Heart left ventricle (tissue), 16 donors: ENCODE results near the gene ACSF3. TPM values are rescaled to one million over a fixed set of nuclear protein-coding genes. Genes with fewer than 3 reads are reported as not detected.

Experiments used
- ATAC-seq, 4 donors: fragments of 200-7000 bp; cut with Tn5 transposase; one replicate each; pipeline ENCODE4 v1.9.1; 2020 to 2022; ENCODE audit warnings: moderate library complexity in 4 of 4, mild to moderate bottlenecking in 3 of 4, moderate number of reproducible peaks in 1 of 4
- DNase-seq, 5 donors: peaks; one replicate each; pipeline ENCODE4 v3.0.0-alpha.2; 2020
- H3K27ac ChIP-seq, 12 donors: fragments of 200-600 bp; sonication (generic) in 4 of 12; one replicate each; pipeline versions ENCODE4 v1.5.0 to v1.8.0; 2016 to 2022; ENCODE audit warnings: mild to moderate bottlenecking in 2 of 12
- H3K27me3 ChIP-seq, 9 donors: fragments of 200-600 bp; sonication (generic) in 2 of 9; one replicate each; pipeline versions ENCODE4 v1.5.1 to v1.8.0; 2016 to 2022; ENCODE audit warnings: mild to moderate bottlenecking in 3 of 9
- H3K36me3 ChIP-seq, 9 donors: fragments of 200-600 bp; sonication (generic) in 2 of 9; one replicate each; pipeline versions ENCODE4 v1.5.0 to v1.8.0; 2018 to 2022; ENCODE audit warnings: mild to moderate bottlenecking in 2 of 9
- H3K4me1 ChIP-seq, 12 donors: fragments of 200-600 bp; sonication (generic) in 4 of 12; one replicate each; pipeline versions ENCODE4 v1.5.0 to v1.8.0; 2016 to 2022; ENCODE audit warnings: mild to moderate bottlenecking in 3 of 12
- H3K4me3 ChIP-seq, 12 donors: fragments of 200-600 bp; sonication (generic) in 4 of 12; one replicate each; pipeline versions ENCODE4 v1.5.0 to v1.8.0; 2017 to 2022; ENCODE audit warnings: mild to moderate bottlenecking in 9 of 12, moderate library complexity in 4 of 12
- H3K9me3 ChIP-seq, 12 donors: fragments of 200-600 bp; sonication (generic) in 4 of 12; one replicate each; pipeline versions ENCODE4 v1.5.0 to v1.8.0; 2016 to 2022; ENCODE audit warnings: mild to moderate bottlenecking in 1 of 12
- CTCF ChIP-seq, 12 donors: fragments of 200-600 bp; sonication (generic) in 4 of 12; IDR thresholded peaks; one replicate each; pipeline versions ENCODE4 v1.5.0 to v1.8.0; 2018 to 2022; ENCODE audit warnings: antibody characterized with exemption in 12 of 12, mild to moderate bottlenecking in 5 of 12
- POLR2A ChIP-seq, 2 donors: fragments of 450-650 bp; IDR thresholded peaks; one replicate each; pipeline ENCODE4 v1.6.1; 2017; ENCODE audit warnings: antibody characterized with exemption in 2 of 2, mild to moderate bottlenecking in 2 of 2, moderate library complexity in 2 of 2
- WGBS, 4 donors: extraction: QIAGEN DNeasy Blood & Tissue Kit in 2 of 4; methylation state at CpG; one replicate each; pipeline versions ENCODE4 v1.1.5 to v1.1.7; 2013 to 2018; 5-methylcytosine and 5-hydroxymethylcytosine counted together
- intact Hi-C, 10 donors: fragments of 100-400 bp; cut with DNase I; formaldehyde crosslinking; loops; one replicate each; pipeline versions ENCODE4 v1.11.1 to v1.14.2; 2022
- polyA plus RNA-seq, 2 donors: library from polyadenylated mRNA; stranded (reverse); fragments of 200-250 nt; gene quantifications; one replicate each; pipeline ENCODE4 v1.2.3, GENCODE V29; 2013
- total RNA-seq, 9 donors: library from RNA; depleted of rRNA in 2 of 9; stranded (reverse); fragments of >200 nt in 2 of 9; fragmentation: NEBNext Ultra II Directional in 3 of 9; extraction: Animal tissue kit (Norgen Biotek cat#: 25700) in 3 of 9; gene quantifications; one replicate each; pipeline versions ENCODE4 v1.1.0 to v1.2.4, GENCODE V29; 2016 to 2023
- donor health status: ischemic (EF 13 %, LVEDD 7.1; RV severe dilation, severe dysfunction).
- donor health status: healthy with polysubstance abuse.
- donor health status: DM: no; HTN: yes; CAD: no.
- donor health status: DM: no; HTN: no; CAD: no.
- donor health status: ischemic (EF 25% LVEDD 6.9; RV normal size, moderate dysfunction).
- donor health status: ischemic (EF 25% LVEDD 5.7; RV mildly dilated, moderate dysfunction).
- donor health status: healthy.
- donor health status: DM: yes; HTN: yes; CAD: no.
- donor health status: ischemic (EF 35%, LVEDD 5.7; RV mildly dilated, moderate dysfunction).
- donor health status: nonischemic (EF 11% LVEDD 7.7; RV severe dilation, severe dysfunction).
- donor health status: DM: yes; HTN: yes; CAD: no.
- donor health status: PGD.
- donor health status: ischemic (EF 29% LVEDD 5.4; RV normal size, mild dysfunction).
- donor health status: nonischemic (EF 23%, LVEDD 6.1; RV moderate dilation, normal function).

Gene ACSF3
- total and polyA plus RNA-seq, 11 donors: 10.3 to 26.3 (median 19.3) TPM

GRCh38 chr16:89081556-89081955 is 12.1 kb upstream of the ACSF3 start:
- Histone ChIP-seq H3K9me3 (no peaks in the 10 kb centered on the region), H3K4me1 (no peaks in the 10 kb centered on the region), H3K27ac (no peak overlapping the region), H3K27me3 (peaks cover 0 to 7% (median 0%) of the 10 kb centered on the region in 9 donors), H3K4me3 (no peak overlapping the region), H3K36me3 (no peaks in the 10 kb centered on the region)
- ATAC-seq (no peak), DNase-seq (no peak)
- intact Hi-C loops: no loop called here
- 82 to 87% (median 85%) methylated on average over 13 of the region's 13 CpGs for WGBS, 4 donors
- no peak for TF ChIP-seq CTCF (IDR thresholded peaks at IDR 0.05)
- no peak for TF ChIP-seq POLR2A (IDR thresholded peaks at IDR 0.05)

- no peak for TF ChIP-seq POLR2A (IDR thresholded peaks at IDR 0.05)
- no peak for TF ChIP-seq CTCF (IDR thresholded peaks at IDR 0.05)
Observed at GRCh38 chr16:89084411-89084810, 9.2 kb upstream of the ACSF3 start.

GRCh38 chr16:89084814-89085612 is 8.6 kb upstream of the ACSF3 start:
- H3K27ac ChIP-seq: no peak overlapping the region
- ATAC-seq (no peak), DNase-seq (peak in 1 of 5 donors; percentile 42)
- peaks cover 4 to 34% (median 18%) of the 10 kb centered on the region in 9 donors for H3K27me3 ChIP-seq
- H3K9me3 ChIP-seq: no peaks in the 10 kb centered on the region
- TF ChIP-seq CTCF (IDR thresholded peaks at IDR 0.05) (no peak), POLR2A (IDR thresholded peaks at IDR 0.05) (no peak)
- intact Hi-C loops: loop anchor here in 1 of 10 donors (5.0 kb wide), 1 partner anchor 118 kb away; no protein-coding TSS in a partner anchor
- no peaks in the 10 kb centered on the region for H3K4me1 ChIP-seq
- no peak overlapping the region for H3K4me3 ChIP-seq
- whole genome bisulfite sequencing, 4 donors: 72 to 74% (median 73%) methylated on average over 28 of the region's 28 CpGs
- H3K36me3 ChIP-seq: no peaks in the 10 kb centered on the region

More at GRCh38 chr16:89084411-89084810, 9.2 kb upstream of the ACSF3 start:
- H3K9me3 ChIP-seq: no peaks in the 10 kb centered on the region
- DNase-seq: no peak
- 74 to 82% (median 78%) methylated on average over 12 of the region's 12 CpGs for WGBS, 4 donors
- ATAC-seq: no peak
- H3K27me3 ChIP-seq: peaks cover 4 to 31% (median 15%) of the 10 kb centered on the region in 9 donors
- H3K4me1 ChIP-seq: no peaks in the 10 kb centered on the region
- H3K36me3 ChIP-seq: no peaks in the 10 kb centered on the region
- no peak overlapping the region for H3K4me3 ChIP-seq
- no peak overlapping the region for H3K27ac ChIP-seq
- intact Hi-C loops: no loop called here

GRCh38 chr16:89085755-89086154 is 7.9 kb upstream of the ACSF3 start:
- DNase-seq (peak in 1 of 5 donors; percentile 15), ATAC-seq (no peak)
- Histone ChIP-seq H3K27ac (no peak overlapping the region), H3K36me3 (no peaks in the 10 kb centered on the region), H3K9me3 (no peaks in the 10 kb centered on the region), H3K27me3 (peaks cover 4 to 41% (median 18%) of the 10 kb centered on the region in 9 donors), H3K4me1 (no peaks in the 10 kb centered on the region), H3K4me3 (no peak overlapping the region)
- TF ChIP-seq POLR2A (IDR thresholded peaks at IDR 0.05): no peak
- TF ChIP-seq CTCF (IDR thresholded peaks at IDR 0.05): no peak
- intact Hi-C loops: loop anchor here in 1 of 10 donors (5.0 kb wide), 1 partner anchor 118 kb away; no protein-coding TSS in a partner anchor
- 73 to 91% (median 81%) methylated on average over 9 of the region's 9 CpGs for WGBS, 4 donors
